GM13977 (cell line): ENCODE results near the gene GRID2.

ENCODE experiments used
- DNase-seq: peaks from one replicate; pipeline ENCODE4 v3.0.0; 2012; ENCODE audit warnings: low spot score
- in situ Hi-C: fragments of 300-500 bp; cut with MboI; formaldehyde crosslinking; loops from one replicate; pipeline ENCODE4 v1.12.0; 2022; ENCODE audit warnings: low sequenced_read_pairs, low pct_unique_long_range_greater_than_20kb, mixed read lengths, inconsistent platforms; ENCODE audit not compliant: unreplicated experiment
- TF ChIP-seq, protein P1 (sequence below): IDR thresholded peaks from 2 replicates; pipeline ENCODE4 v1.5.1; 2012; ENCODE audit warnings: mild to moderate bottlenecking, control low read depth; ENCODE audit not compliant: insufficient read depth; ENCODE audit errors: extremely low read depth, missing control alignments

GRID2 gene

GRCh38 chr4:92304606-92305005 lies 840 bp downstream of the GRID2 start:
- in situ Hi-C loops, result no loop called here
- TF ChIP-seq, protein P1, sequence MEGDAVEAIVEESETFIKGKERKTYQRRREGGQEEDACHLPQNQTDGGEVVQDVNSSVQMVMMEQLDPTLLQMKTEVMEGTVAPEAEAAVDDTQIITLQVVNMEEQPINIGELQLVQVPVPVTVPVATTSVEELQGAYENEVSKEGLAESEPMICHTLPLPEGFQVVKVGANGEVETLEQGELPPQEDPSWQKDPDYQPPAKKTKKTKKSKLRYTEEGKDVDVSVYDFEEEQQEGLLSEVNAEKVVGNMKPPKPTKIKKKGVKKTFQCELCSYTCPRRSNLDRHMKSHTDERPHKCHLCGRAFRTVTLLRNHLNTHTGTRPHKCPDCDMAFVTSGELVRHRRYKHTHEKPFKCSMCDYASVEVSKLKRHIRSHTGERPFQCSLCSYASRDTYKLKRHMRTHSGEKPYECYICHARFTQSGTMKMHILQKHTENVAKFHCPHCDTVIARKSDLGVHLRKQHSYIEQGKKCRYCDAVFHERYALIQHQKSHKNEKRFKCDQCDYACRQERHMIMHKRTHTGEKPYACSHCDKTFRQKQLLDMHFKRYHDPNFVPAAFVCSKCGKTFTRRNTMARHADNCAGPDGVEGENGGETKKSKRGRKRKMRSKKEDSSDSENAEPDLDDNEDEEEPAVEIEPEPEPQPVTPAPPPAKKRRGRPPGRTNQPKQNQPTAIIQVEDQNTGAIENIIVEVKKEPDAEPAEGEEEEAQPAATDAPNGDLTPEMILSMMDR, result no peak

DNA sequence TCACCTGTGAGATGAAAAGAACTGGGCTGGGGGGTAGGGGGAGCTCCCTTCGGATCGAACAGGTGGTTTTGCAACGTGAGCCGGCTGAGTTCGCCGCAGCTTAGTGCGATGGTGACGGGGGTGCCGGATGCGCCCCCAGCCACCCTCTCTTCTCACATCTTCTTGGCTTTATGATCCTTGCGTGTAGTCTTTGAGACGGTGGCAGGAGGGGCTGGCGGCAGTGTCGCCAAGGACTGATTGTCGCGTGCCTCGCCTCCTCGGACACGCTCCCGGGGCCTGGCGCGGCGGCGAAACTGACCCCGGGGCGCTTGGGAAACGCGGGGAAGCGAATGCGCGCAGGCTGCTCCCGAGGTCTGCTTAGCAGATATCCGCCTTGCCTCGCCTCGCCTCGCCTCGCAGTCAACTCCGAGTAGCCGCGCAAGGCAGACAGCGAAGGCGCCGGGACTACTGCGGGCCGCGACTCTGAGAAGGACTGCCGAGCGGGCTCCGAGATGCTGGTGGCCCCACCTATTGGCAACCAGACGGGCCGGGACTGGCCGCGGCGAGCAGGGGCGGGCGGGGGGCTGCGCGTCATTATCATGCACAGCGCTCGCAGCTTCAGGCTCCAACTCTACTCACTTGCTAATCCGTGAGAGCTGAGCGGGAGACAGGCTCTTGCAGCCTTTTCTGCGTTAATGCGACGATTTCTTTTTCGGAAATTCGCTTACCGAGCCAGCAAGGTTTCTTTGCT lies 1.5 kb downstream of the GRID2 start:
- DNase-seq, result peak; percentile 21
- TF ChIP-seq, protein P1, result no peak
- in situ Hi-C loops, result no loop called here

More at GRCh38 chr4:92304606-92305005, 840 bp downstream of the GRID2 start:
- DNase-seq, result peak; percentile 21

- TF ChIP-seq, protein P1, result no peak
- in situ Hi-C loops, result no loop called here
- DNase-seq, result peak; percentile 7
Measured at GRCh38 chr4:92305878-92306520, 2.2 kb downstream of the GRID2 start.

DNA sequence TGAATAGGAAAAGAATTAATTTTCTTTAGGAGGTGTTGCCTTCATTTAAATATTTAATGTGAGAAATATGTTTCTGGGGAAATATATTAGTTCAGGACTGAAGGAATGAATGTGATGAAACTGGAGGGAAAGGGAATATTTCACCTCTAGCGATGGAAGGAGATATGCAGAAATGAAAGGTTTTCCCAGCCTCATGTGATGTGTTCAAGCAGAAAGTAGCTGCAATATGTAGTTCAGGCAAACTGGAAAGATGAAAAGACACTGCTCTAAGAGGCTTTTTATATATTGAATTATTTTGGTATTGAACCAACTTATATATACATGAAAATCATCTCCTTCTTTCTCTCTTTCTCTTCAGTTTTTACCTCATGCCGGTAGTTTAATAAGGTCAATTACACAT lies 3.4 kb downstream of the GRID2 start:
- DNase-seq, result no peak
- TF ChIP-seq, protein P1, result no peak

DNA sequence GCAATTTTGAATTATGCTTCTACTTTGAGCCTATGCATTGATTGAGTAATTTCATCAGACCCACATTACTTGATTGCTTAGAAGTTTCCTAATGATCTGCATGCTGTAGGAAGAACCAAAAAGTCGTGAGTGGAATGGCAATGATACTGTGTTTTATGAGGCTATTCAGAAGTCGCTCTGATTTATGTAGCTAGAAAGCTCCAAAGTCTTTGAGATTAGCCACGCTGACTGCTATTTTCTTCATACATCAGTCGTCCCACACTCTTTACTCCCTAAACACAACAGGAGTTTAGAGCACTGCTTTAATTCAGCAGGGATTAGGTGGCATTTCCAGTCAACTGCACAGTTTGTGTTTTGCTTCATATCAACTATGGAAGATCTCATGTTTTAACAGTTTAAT lies 4.1 kb downstream of the GRID2 start:
- no peak for DNase-seq
- TF ChIP-seq, protein P1, result no peak
- in situ Hi-C loops, result no loop called here

More for the DNA sequence above, 3.4 kb downstream of the GRID2 start:
- in situ Hi-C loops, result no loop called here

GRCh38 chr4:92317047-92317446 lies 13.3 kb downstream of the GRID2 start:
- TF ChIP-seq, protein P1, result no peak
- no peak for DNase-seq
- in situ Hi-C loops, result no loop called here
